ENCODE results near the gene ZNF229.
"Not testable (repeated sequence)": the region's sequence is repeated elsewhere in the genome, so short reads cannot be mapped to it uniquely, and the experiment has no call there.

The ZNF229 gene

GRCh38 chr19:44447916-44448674 lies at the start of gene ZNF229:
ZNF229 (minus strand) TSS chr19:44448472; CDS start chr19:44442847, 5,625 bp downstream.
- peak; percentile 99 for ATAC-seq (ENCODE audit: low read depth)
- peak; percentile 95 for DNase-seq (ENCODE audit: low spot score)
- no peaks in the 10 kb centered on the region for H3K27me3 ChIP-seq (ENCODE audit: insufficient read depth, poor library complexity, severe bottlenecking)
- H3K4me3 ChIP-seq (ENCODE audit: severe bottlenecking): peak within 1 kb of the TSS; percentile 87
- no peak for TF ChIP-seq CTCF (IDR thresholded peaks at IDR 0.05; ENCODE audit: poor library complexity, severe bottlenecking)
- H3K27ac ChIP-seq (ENCODE audit: poor library complexity, severe bottlenecking): peak within 1 kb of the TSS; percentile 2
- H3K36me3 ChIP-seq (ENCODE audit: low read depth): peaks cover 24% of the 10 kb centered on the region
- H3K4me1 ChIP-seq (ENCODE audit: insufficient read depth, poor library complexity, severe bottlenecking): peaks cover 4% of the 10 kb centered on the region
- no peaks in the 10 kb centered on the region for H3K9me3 ChIP-seq (ENCODE audit: severe bottlenecking)

- Histone ChIP-seq H3K4me3 (ENCODE audit: severe bottlenecking) (no peak overlapping the region), H3K9me3 (ENCODE audit: severe bottlenecking) (peaks cover 7% of the 10 kb centered on the region), H3K27me3 (ENCODE audit: insufficient read depth, poor library complexity, severe bottlenecking) (no peaks in the 10 kb centered on the region), H3K36me3 (ENCODE audit: low read depth) (peaks cover 69% of the 10 kb centered on the region), H3K4me1 (ENCODE audit: insufficient read depth, poor library complexity, severe bottlenecking) (no peaks in the 10 kb centered on the region), H3K27ac (ENCODE audit: poor library complexity, severe bottlenecking) (no peak overlapping the region)
- ATAC-seq (ENCODE audit: low read depth) (no peak), DNase-seq (ENCODE audit: low spot score) (no peak)
- TF ChIP-seq CTCF (IDR thresholded peaks at IDR 0.05; ENCODE audit: poor library complexity, severe bottlenecking): no peak
Measured at GRCh38 chr19:44496711-44497110, 48.4 kb upstream of the ZNF229 start.

- ATAC-seq (ENCODE audit: low read depth): no peak
- Histone ChIP-seq H3K9me3 (ENCODE audit: severe bottlenecking) (peaks cover 62% of the 10 kb centered on the region), H3K36me3 (ENCODE audit: low read depth) (peaks cover 70% of the 10 kb centered on the region), H3K4me3 (ENCODE audit: severe bottlenecking) (no peak overlapping the region), H3K27me3 (ENCODE audit: insufficient read depth, poor library complexity, severe bottlenecking) (no peaks in the 10 kb centered on the region), H3K27ac (ENCODE audit: poor library complexity, severe bottlenecking) (no peak overlapping the region), H3K4me1 (ENCODE audit: insufficient read depth, poor library complexity, severe bottlenecking) (no peaks in the 10 kb centered on the region)
- DNase-seq (ENCODE audit: low spot score): no peak
- TF ChIP-seq CTCF (IDR thresholded peaks at IDR 0.05; ENCODE audit: poor library complexity, severe bottlenecking): no peak
Measured at GRCh38 chr19:44476559-44477408, 28.5 kb upstream of the ZNF229 start.

- not testable (repeated sequence) for H3K4me3 ChIP-seq (ENCODE audit: severe bottlenecking); H3K9me3 ChIP-seq (ENCODE audit: severe bottlenecking); ATAC-seq (ENCODE audit: low read depth)
Measured at GRCh38 chr19:44468730-44469129, 20.5 kb upstream of the ZNF229 start.

GRCh38 chr19:44462600-44463286 lies 14.5 kb upstream of the ZNF229 start:
- not testable (repeated sequence) for DNase-seq (ENCODE audit: low spot score); ATAC-seq (ENCODE audit: low read depth); H3K4me1 ChIP-seq (ENCODE audit: insufficient read depth, poor library complexity, severe bottlenecking); H3K9me3 ChIP-seq (ENCODE audit: severe bottlenecking); H3K36me3 ChIP-seq (ENCODE audit: low read depth); H3K27ac ChIP-seq (ENCODE audit: poor library complexity, severe bottlenecking); H3K4me3 ChIP-seq (ENCODE audit: severe bottlenecking); H3K27me3 ChIP-seq (ENCODE audit: insufficient read depth, poor library complexity, severe bottlenecking)

More at GRCh38 chr19:44468730-44469129, 20.5 kb upstream of the ZNF229 start:
- H3K36me3 ChIP-seq (ENCODE audit: low read depth); H3K27me3 ChIP-seq (ENCODE audit: insufficient read depth, poor library complexity, severe bottlenecking); DNase-seq (ENCODE audit: low spot score); H3K27ac ChIP-seq (ENCODE audit: poor library complexity, severe bottlenecking); H3K4me1 ChIP-seq (ENCODE audit: insufficient read depth, poor library complexity, severe bottlenecking): not testable (repeated sequence)

GRCh38 chr19:44456016-44456415 lies 7.7 kb upstream of the ZNF229 start:
- not testable (repeated sequence) for H3K4me3 ChIP-seq (ENCODE audit: severe bottlenecking); H3K27me3 ChIP-seq (ENCODE audit: insufficient read depth, poor library complexity, severe bottlenecking); ATAC-seq (ENCODE audit: low read depth); H3K27ac ChIP-seq (ENCODE audit: poor library complexity, severe bottlenecking); H3K9me3 ChIP-seq (ENCODE audit: severe bottlenecking); H3K4me1 ChIP-seq (ENCODE audit: insufficient read depth, poor library complexity, severe bottlenecking); H3K36me3 ChIP-seq (ENCODE audit: low read depth)
- peak; percentile 71 for DNase-seq (ENCODE audit: low spot score)

Measured in RWPE2 (cell line).